Measurements from ENCODE around the gene LRTM2. TPM values are rescaled to one million over a fixed set of nuclear protein-coding genes. Genes with fewer than 3 reads are reported as not detected.

Gene LRTM2
- total RNA-seq, 1 experiment from 2014 or later: 0.07 TPM

- CTCF ChIA-PET: no interaction called here
- H3K9me2 ChIP-seq (ENCODE audit: insufficient read depth): no peaks in the 10 kb centered on the region
- no peak overlapping the region for H3K4me3 ChIP-seq (replicated peaks in 1 of 2; ENCODE audit: low read depth in 1 of 2, low read length in 2 of 2)
- TF ChIP-seq ELF1 (IDR thresholded peaks at IDR 0.05; ENCODE audit: borderline replicate concordance, low read depth): no peak
- no peak for TF ChIP-seq SP1 (IDR thresholded peaks at IDR 0.05; ENCODE audit: low read depth)
- TF ChIP-seq, protein P1, sequence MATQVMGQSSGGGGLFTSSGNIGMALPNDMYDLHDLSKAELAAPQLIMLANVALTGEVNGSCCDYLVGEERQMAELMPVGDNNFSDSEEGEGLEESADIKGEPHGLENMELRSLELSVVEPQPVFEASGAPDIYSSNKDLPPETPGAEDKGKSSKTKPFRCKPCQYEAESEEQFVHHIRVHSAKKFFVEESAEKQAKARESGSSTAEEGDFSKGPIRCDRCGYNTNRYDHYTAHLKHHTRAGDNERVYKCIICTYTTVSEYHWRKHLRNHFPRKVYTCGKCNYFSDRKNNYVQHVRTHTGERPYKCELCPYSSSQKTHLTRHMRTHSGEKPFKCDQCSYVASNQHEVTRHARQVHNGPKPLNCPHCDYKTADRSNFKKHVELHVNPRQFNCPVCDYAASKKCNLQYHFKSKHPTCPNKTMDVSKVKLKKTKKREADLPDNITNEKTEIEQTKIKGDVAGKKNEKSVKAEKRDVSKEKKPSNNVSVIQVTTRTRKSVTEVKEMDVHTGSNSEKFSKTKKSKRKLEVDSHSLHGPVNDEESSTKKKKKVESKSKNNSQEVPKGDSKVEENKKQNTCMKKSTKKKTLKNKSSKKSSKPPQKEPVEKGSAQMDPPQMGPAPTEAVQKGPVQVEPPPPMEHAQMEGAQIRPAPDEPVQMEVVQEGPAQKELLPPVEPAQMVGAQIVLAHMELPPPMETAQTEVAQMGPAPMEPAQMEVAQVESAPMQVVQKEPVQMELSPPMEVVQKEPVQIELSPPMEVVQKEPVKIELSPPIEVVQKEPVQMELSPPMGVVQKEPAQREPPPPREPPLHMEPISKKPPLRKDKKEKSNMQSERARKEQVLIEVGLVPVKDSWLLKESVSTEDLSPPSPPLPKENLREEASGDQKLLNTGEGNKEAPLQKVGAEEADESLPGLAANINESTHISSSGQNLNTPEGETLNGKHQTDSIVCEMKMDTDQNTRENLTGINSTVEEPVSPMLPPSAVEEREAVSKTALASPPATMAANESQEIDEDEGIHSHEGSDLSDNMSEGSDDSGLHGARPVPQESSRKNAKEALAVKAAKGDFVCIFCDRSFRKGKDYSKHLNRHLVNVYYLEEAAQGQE (IDR thresholded peaks at IDR 0.05; ENCODE audit: low read depth): no peak
- no peak for TF ChIP-seq YY1 (IDR thresholded peaks at IDR 0.05; ENCODE audit: extremely low read depth, insufficient replicate concordance, low read depth, low read length)
- no peak for TF ChIP-seq SIN3A (IDR thresholded peaks at IDR 0.05; ENCODE audit: low read depth)
- TF ChIP-seq, protein P2, sequence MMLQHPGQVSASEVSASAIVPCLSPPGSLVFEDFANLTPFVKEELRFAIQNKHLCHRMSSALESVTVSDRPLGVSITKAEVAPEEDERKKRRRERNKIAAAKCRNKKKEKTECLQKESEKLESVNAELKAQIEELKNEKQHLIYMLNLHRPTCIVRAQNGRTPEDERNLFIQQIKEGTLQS (IDR thresholded peaks at IDR 0.05): no peak
- TF ChIP-seq ZBTB33 (IDR thresholded peaks at IDR 0.05; ENCODE audit: extremely low read depth, insufficient replicate concordance, low read length): no peak
- no peak overlapping the region for H3K27ac ChIP-seq (ENCODE audit: low read depth, low read length)
- no peak for DNase-seq (ENCODE audit: low read depth, low spot score)
- H3K4me1 ChIP-seq (ENCODE audit: control insufficient read depth in 1 of 2, insufficient read depth in 2 of 2, low read length in 2 of 2): peaks cover 0 to 4% of the 10 kb centered on the region in 2 experiments; a peak in 1 of 4 replicates
- H4K20me1 ChIP-seq (ENCODE audit: insufficient read depth): no peaks in the 10 kb centered on the region
- no peak for ATAC-seq
- H3K4me2 ChIP-seq (ENCODE audit: low read length): no peak overlapping the region
- no TSS peak for BruUV-seq (replicated peaks)
- H2AFZ ChIP-seq (ENCODE audit: low read depth, low read length, poor library complexity, severe bottlenecking): no peak overlapping the region
- H3K36me3 ChIP-seq (ENCODE audit: control insufficient read depth in 1 of 2, insufficient read depth in 2 of 2, low read length in 2 of 2): no peaks in the 10 kb centered on the region
- no peak overlapping the region for H3K9ac ChIP-seq (ENCODE audit: low read length)
- RAD21 ChIA-PET (ENCODE audit: low non-redundant PET in 1 of 2, low total read pairs in 2 of 2, uncharacterized antibody in 2 of 2, unreplicated experiment in 2 of 2): no interaction called here
- intact Hi-C loops (cut with micrococcal nuclease): no loop called here
- H3K27me3 ChIP-seq (ENCODE audit: insufficient read depth, low read length): no peaks in the 10 kb centered on the region
- no peaks in the 10 kb centered on the region for H3K79me2 ChIP-seq (ENCODE audit: insufficient read depth, low read length)
- H3K9me3 ChIP-seq (ENCODE audit: control insufficient read depth in 1 of 2, insufficient read depth in 1 of 2, low read depth in 1 of 2, low read length in 2 of 2): no peaks in the 10 kb centered on the region
- POLR2A ChIA-PET: no interaction called here
These were observed 9.5 kb upstream of the LRTM2 start for GRCh38 chr12:1810931-1811280.
